ENCODE results near the gene PPP1R1C.
"Not testable (repeated sequence)": the region's sequence is repeated elsewhere in the genome, so short reads cannot be mapped to it uniquely, and the experiment has no call there.

PPP1R1C gene

DNA sequence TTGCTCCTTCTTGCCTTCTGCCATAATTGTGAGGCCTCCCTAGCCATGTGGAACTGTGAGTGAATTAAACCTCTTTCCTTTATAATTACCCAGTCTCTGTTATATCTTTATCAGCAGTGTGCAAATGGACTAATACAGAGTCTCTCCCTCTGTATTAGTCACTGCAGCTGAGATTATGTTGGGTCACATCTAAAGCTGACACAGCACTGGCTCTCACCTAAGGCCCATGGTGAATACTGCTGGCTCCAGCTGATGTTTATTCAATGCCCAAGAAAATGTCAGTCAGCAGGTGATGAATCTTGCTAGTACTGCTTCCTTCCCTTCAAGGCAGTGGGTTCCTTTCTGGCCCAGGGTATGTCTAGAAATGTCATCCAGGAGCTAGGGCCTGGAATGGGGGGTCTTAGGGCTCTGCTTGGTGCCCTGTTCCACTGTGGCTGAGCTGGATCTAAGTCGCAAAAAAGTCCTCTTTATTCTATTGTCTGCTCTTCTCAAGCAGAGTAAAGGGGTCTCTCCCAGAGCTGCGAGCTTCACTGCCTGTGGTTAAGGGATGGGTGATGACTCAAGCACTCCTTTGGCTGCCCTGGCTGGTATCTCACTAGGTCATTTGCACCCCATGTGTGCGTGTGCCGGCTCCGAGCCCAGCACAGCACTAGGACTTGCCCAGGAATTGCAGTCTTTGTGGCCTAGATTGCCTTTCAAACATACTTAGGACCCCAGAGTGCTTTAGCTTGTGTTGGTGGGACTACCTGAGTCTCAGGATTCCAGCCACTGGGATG lies 29.9 kb downstream of the PPP1R1C start:
- no peak for DNase-seq

GRCh38 chr2:182018218-182018617 lies 32.6 kb downstream of the PPP1R1C start:
- DNase-seq: no peak

DNA sequence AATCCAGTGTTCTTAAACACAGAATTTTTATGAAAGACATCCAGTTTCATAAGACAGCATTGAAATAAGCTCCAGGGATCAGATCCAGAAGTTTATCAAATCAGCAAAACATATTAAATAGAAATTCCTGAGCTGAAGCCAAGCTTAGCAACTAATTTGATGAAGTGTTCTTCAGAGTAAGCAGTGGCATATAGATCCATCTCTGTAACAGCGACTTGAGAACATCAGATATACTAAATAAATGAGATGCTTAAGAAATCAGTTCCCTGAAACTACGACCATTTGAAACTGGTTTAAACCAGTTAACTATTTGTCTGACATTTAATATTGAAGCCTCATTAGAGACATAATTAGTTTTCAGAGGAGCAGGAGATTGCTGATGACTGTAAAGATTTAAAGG lies 34.1 kb downstream of the PPP1R1C start:
- no peak for DNase-seq

GRCh38 chr2:182020286-182021070 lies 34.8 kb downstream of the PPP1R1C start:
- no peak for DNase-seq

DNA sequence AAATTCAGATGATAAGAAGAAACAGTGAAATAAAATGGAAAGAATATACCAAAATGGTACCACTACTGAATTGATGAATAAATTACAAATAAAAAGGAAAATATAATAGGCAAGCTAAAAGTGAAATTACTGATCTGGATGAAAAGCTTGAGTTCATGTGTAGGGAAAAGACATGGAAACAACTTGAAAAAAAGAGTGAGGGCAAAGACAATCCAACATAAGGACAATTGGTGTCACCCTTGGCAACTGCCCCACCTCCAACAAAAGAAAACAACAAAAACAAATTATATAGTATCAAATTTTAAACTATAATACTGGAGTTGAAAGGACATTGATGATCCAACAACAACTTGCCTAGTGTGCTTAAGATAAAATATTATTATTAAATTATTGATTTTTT lies 37.6 kb downstream of the PPP1R1C start:
- no peak for DNase-seq

- DNase-seq: not testable (repeated sequence)
These were observed 45.2 kb downstream of the PPP1R1C start for GRCh38 chr2:182030875-182031274.

DNA sequence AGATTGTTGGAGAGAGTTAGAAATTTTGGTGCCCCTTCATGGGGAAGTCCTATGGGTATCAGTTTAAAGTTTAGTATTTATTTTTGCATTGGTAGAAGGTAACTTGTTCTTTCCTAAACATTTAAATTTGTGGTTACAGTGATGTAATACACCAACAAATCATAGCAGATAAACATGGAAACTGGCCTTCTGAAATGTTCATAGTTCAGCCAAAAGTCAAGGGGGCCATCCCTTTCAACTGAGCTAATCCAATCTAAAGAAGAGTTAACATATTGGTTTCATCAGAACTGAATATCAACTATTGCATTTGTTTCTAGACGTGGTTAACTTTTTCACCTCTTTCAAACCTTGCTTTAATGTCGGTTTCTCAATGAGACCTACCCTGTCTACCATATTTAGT lies 46.3 kb downstream of the PPP1R1C start:
- DNase-seq: no peak

GRCh38 chr2:182033449-182033848 lies 47.8 kb downstream of the PPP1R1C start:
- no peak for DNase-seq

DNA sequence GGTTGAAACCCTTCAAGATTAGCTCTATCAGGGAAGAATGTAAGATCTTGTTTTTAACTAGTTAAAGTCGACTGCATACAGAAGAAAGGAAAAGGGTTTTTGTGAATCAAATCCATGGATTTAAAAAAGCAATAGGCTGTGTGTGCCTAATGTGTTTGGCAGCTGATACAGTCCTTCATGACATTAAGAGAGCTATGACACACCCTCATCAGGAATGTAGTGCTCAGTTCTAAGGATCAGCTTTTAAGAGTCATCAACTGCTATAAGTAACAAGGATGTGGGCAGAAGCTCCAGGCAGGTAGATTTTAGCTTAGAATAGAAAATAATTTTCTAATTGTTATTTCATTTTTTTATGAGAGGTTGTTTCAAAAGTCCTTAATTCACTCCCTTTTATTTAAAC lies 52.9 kb downstream of the PPP1R1C start:
- DNase-seq: no peak

DNA sequence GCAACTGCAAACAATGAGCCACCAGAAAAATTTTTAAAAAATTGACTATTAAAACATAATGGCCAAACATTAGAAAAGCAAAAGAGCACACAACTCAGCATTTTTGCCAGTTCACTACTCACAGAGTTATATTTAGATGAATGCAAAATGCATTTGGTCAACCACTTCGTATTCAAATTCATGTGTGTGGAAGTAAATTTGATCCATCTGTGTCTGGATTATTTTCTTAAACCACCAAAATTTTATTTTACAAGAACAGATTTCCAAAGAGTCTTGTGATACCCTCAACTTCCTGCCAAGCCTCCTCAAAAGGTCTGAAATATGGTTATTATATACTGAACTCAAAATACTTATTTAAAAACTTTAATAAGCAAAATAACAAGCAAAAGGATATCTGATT lies 57.4 kb downstream of the PPP1R1C start:
- no peak for DNase-seq

DNA sequence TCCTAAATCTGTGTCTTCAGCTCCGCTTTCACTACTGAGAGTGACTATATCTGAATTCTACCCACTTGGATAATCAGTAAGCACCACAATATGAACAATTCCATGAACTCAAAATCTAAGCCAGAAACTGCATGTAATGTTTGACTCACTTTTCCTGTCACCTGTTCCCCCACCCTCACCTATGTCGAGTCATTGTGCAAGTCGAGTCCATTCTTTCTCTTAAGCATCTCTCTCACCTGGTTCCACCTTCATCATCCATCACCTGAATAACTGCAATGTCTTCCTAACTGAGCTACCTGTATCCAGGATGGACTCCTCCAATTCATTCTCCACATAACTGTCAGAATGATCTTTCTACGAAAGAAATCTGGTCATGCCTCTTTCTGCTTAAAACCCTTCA lies 58.2 kb downstream of the PPP1R1C start:
- DNase-seq: no peak

DNA sequence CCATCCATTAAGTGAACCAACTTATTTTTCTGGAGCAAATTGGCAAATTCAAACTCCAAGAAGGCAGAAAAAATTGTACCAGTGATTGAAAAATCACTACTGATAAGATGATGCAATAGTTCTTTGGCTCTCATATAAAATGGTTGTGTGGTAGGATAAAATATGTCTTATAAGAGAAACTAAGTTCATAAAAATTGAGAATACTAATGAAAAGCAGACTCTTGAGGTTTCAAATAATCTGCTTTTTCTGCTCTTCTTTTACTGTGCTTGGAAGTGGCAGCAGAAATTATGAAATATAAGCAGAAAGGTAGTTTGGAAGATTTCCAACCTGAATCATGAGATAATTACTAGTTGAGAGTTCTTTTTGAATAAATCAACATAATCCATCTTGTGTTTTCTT lies 61.9 kb downstream of the PPP1R1C start:
- no peak for DNase-seq

DNA sequence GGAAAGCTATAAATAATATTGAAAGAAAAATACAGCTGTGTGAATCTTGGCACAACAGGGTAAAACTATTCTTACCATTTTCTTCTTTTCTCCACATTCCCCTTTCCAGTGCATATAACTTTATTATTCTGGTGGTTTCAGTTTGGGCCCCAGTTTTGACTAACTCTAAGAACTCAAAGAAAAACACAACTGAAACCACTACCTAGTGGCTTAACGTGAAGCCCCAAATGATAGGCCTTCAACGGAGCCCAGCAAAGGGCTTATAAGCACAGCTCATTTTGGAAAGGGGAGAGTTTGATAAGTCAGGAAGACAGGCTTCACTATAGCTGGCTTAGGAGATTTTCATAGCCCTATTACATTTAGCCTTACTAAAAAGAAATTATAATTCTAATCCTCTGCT lies 62.4 kb downstream of the PPP1R1C start:
- no peak for DNase-seq

DNA sequence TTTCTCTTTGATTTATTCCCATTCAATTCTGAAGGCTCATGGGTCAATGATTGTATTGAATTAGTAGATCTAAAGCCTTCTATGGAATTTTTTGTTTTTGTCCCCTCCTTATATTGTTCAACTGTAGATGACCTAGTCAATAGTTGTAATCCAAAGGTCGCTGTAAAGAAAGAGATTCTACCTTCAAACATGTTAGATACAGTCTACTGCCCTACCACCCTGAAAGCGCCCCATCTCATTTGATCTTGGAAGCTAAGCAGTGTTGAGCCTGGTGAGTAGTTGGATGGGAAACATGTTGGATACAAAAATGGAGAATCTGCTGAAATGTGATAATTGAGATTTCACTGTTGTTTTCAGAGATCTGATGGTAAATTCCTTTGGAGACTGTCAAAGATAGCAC lies 63.0 kb downstream of the PPP1R1C start:
- DNase-seq: no peak

GRCh38 chr2:182049372-182050148 lies 63.9 kb downstream of the PPP1R1C start:
- DNase-seq: no peak

- no peak for DNase-seq
These were observed 64.9 kb downstream of the PPP1R1C start for GRCh38 chr2:182050333-182051135.

DNA sequence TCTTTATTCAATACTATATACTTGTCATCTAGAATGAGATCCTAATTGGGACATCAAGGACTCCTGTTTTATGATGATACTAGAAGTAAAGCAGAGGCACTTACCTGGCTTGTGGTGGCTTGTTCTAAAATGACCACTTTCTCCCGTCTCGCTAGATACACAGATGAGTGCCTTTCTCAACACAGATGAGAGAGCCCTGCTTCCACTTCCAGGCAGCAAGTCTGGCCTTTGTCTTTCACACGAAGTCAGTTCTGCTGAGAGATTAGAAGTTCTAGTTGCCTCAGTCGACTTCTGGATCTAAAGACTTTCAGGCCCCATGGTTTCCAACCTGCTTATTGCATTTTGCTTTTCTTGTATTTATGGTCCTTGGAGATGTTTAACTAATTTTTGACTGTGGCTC lies 70.3 kb downstream of the PPP1R1C start:
- DNase-seq: no peak

DNA sequence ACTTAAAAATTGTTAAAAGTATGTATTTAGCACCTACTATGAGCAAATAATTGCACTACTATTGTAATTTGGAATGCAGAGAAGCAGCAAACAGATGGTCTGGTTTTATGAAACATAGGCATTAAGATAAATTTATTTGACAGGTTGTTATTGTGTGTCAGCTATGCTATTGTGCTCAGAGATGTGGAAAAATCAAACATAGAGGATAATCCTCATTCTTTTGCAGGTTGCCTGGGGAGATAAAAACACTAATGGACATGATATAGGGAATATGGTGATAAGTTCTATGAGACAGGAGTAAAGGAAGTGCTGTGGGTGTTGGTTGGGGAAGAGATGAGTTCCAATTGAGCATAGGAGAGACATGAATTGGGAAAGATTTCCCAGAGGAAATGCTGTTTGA lies 71.3 kb downstream of the PPP1R1C start:
- DNase-seq: no peak

DNA sequence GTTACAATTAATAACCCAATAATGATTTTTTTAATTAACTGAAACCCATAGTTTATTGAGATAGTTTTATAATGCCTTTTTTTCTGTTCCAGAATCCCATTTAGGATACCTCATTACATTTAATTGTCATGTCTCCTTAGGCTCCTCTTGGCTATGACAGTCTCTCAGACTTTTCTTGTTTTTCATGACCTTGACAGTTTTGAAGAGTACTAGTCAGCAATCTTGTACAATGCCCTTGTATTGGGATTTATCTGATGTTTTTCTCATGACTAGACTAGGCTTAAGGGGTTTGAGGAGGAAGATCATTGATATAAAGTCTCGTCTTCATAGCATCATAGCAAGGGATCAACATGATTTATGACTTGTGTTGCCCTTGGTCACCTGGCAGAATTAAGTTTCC lies 72.4 kb downstream of the PPP1R1C start:
- no peak for DNase-seq

- DNase-seq: no peak
These were observed 76.1 kb downstream of the PPP1R1C start for GRCh38 chr2:182061739-182062138.

- DNase-seq: no peak
These were observed 76.8 kb downstream of the PPP1R1C start for GRCh38 chr2:182062329-182062972.

All from stimulated activated CD4-positive, alpha-beta T cell treated with anti-CD3 and anti-CD28 coated beads, Interleukin-1b, Interleukin-23, amount 100 ng/mL, for 48 hours (primary cell).